ENCODE data around the gene PDE11A.

The PDE11A gene

GRCh38 chr2:177763531-177764265 is 308.9 kb downstream of the PDE11A start:
- FAIRE-seq (no peak), DNase-seq (ENCODE audit: low spot score) (peak; percentile 46)

DNA sequence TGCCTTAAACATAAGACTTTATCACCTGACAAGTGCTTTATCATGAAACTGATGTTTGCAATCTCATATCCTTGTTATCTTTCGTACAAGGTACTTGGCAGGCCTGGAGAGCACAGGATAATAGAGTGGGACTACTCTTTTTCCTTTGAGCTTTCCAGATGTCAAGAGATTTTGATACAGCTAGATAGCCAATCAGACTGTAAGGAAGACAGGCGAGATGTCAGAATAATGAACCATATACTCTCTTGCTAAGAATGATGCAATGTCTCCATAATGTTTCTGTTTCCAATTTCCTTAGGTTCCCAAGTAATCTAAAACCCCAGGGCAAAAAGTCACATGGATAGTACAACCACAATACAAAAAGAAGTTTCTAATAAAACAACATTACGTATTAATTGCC is 313.1 kb downstream of the PDE11A start:
- no peak for FAIRE-seq
- no peak for DNase-seq (ENCODE audit: low spot score)

- FAIRE-seq = no peak
- DNase-seq (ENCODE audit: low spot score) = no peak
Measured at GRCh38 chr2:177758591-177759371, 313.8 kb downstream of the PDE11A start.

DNA sequence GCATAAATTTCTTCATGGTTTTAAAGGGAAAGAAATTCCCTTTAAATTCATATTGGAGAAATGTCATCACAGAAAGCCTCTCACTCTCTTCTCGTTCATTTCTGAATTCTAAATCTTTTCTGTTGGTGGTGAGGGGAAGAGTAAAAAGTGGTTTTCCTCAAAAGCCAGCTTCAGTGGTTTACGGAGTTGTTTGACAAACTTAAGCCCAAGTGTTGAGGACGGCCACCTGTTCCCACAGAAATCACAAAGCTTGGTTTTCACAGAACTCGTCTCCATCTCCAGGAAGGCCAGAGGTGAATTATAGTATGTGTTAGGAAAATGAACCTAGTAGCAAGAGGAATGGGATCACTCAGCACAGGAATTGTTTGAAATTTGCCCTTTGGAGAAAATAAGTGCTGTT is 316.2 kb downstream of the PDE11A start:
- DNase-seq (ENCODE audit: low spot score) (no peak), FAIRE-seq (no peak)

GRCh38 chr2:177754492-177754873 is 318.1 kb downstream of the PDE11A start:
- FAIRE-seq (no peak), DNase-seq (ENCODE audit: low spot score) (no peak)

GRCh38 chr2:177753682-177754491 is 318.7 kb downstream of the PDE11A start:
- FAIRE-seq = no peak
- no peak for DNase-seq (ENCODE audit: low spot score)

GRCh38 chr2:177748360-177748759 is 324.2 kb downstream of the PDE11A start:
- FAIRE-seq (no peak), DNase-seq (ENCODE audit: low spot score) (no peak)

DNA sequence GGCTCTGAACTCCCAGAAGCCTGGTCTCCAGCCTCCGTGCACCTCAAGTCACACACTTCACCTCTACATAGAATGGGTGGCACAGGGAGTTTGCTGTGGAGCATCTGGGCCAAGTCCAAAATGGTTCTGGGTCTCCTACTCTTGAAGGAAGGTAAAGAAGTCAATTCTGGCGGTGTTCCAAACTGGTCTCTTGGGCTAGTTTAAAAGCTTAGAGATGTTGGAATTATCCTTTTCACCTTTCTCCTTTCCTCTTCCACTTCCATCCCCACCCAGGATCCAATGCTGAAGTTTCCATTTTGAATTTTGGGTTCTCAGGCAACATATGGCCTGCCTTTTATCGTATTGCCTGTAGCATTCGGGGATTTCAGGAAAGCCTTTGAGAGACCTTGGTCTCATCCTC is 325.2 kb downstream of the PDE11A start:
- no peak for DNase-seq (ENCODE audit: low spot score)
- FAIRE-seq = no peak

- DNase-seq (ENCODE audit: low spot score) = no peak
Measured at GRCh38 chr2:177746358-177746757, 326.2 kb downstream of the PDE11A start.

DNA sequence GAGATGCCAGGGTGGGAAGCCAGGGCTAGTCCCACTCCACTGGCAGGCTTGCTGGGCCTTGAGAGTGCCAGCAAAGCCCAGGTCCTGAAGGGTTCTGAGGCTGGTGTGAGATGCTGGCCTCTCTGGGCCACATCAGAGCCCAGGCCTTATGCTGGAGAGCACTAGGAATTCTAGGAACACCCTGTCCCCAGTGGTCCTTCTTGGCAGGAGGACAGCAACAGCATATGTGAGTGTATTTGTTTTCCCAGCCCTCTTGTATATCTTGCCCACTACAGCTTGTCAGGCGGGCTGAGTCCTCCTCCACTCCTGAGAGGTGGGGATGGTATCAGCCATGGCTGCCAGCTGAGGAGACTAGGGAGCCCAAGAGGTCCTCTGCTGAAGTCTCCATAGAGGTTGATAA is 327.0 kb downstream of the PDE11A start:
- FAIRE-seq (no peak), DNase-seq (ENCODE audit: low spot score) (no peak)

More at GRCh38 chr2:177746358-177746757, 326.2 kb downstream of the PDE11A start:
- FAIRE-seq = no peak

DNA sequence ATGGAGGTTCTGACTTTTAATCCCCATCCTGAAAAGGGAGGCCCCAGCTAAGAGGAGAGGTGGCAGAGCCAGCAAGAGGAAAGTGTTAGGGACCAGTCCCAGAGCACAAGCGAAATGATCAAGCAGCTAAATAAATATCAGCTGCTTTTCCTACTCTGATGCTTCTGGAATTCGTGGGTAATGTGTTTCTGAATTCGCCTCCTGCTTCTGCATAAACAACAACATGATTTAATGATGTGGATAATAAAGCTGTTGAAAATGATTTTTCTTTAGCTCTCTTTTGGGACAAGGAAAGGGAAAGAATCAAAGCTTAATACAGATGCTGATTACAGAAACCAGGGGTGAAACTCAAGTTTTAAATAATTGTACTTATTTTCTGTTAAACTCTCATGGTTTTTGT is 329.7 kb downstream of the PDE11A start:
- DNase-seq (ENCODE audit: low spot score) (no peak), FAIRE-seq (no peak)

GRCh38 chr2:177741866-177742265 is 330.7 kb downstream of the PDE11A start:
- DNase-seq (ENCODE audit: low spot score) = no peak
- no peak for FAIRE-seq

DNA sequence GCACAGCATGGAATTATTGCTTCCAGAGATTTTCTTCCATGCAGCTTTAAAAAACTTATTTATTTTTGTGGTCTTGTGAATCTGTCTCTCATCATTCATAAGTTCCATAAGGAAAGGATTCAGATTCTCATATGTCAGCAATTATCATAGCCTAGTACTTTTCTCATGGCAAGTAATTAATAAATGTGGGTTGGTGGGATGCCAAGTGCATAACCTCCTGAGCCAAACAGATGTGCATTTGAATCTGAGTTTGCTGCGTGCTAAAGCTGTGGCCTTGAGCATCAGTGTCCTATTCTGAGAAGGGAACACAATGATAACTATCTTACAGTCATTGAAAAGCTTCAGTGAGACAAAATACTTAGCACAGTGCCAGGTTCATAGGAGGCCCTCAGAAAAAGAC is 331.9 kb downstream of the PDE11A start:
- DNase-seq (ENCODE audit: low spot score) (no peak), FAIRE-seq (no peak)

- FAIRE-seq (no peak), DNase-seq (ENCODE audit: low spot score) (no peak)
Measured at GRCh38 chr2:177738461-177739235, 333.9 kb downstream of the PDE11A start.

- DNase-seq (ENCODE audit: low spot score) (no peak), FAIRE-seq (no peak)
Measured at GRCh38 chr2:177735318-177735803, 337.2 kb downstream of the PDE11A start.

DNA sequence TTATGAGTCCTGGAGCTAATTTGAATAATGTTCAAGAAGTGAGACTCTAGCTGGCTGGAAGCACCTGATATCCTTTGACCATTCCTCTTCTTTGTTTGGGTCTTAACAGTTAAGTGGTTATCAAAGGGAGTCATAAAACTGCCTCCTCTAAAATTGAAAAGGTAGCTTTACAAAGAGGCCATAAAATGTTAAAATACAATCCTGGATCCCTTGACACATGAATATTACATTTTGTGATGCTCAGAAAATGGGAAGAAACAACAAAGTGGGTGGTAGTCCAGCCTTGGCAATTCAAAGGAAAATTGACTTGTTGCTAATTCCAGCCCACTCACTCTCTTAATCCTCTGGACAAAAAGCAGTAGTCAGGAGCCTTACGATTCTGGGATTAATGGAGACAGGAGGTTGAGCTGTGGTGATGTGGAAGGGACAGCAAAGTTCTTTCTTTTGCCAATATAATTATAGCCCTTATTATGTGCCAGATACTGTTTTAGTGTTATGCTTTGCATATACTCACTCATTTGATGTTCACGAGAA is 339.2 kb downstream of the PDE11A start:
- DNase-seq (ENCODE audit: low spot score) (no peak), FAIRE-seq (no peak)

DNA sequence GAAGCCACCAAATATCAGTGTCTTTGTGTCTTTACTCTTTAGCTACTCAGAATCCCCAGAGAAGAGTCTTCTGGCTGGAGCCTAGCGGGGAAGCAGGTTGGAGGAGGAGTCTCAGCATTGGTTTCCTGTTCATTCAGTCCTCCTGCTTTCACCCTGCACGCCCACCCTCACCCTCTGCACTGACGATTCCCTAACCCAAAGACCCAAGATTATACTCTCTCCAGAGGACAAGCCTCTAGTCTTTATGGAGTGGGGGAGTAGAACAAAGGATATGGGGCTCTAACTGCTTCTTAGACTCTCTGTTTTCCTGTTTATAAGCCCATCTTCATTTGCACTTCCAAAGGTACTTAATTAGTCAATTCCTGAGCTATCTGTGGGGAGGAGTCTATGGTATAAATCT is 341.2 kb downstream of the PDE11A start:
- DNase-seq (ENCODE audit: low spot score) = no peak
- no peak for FAIRE-seq

DNA sequence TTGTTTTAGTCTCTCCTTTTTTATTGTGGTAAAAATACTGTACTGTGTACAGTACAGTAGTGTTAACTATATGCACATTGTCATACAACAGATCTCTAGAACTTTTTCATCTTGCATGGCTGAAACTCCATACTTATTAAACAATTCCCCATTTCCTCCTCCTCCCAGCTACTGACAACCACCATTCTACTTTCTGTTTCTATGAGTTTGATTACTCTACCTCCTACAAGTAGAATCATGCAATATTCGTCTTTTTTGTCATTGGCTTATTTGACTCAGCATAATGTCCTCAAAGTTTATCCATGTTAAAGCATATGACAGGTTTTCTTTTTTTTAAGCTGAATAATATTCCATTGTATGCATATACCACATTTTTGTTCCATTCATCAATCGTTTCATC is 341.8 kb downstream of the PDE11A start:
- DNase-seq (ENCODE audit: low spot score) (no peak), FAIRE-seq (no peak)

DNA sequence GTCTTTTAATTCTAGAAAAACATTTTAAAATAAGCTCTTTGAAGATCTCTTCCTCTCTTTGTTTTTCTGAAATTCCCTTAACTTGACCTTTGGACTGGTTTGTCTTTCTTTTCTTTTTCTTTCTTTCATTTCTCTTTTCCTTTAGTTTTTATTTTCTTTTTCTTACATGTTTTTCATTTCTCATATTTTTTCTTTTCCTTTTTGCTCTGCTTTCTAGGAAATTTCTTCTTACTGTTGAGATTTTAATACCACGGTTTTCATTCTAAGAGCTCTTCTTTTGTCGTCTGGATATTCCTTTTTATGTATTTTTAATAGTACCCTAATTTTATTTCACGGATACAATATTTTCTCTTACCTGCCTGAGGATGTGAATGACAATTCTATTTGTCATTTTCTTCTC is 342.2 kb downstream of the PDE11A start:
- FAIRE-seq = no peak
- no peak for DNase-seq (ENCODE audit: low spot score)

- no peak for FAIRE-seq
- DNase-seq (ENCODE audit: low spot score) = no peak
Measured at GRCh38 chr2:177728920-177729319, 343.7 kb downstream of the PDE11A start.

- DNase-seq (ENCODE audit: low spot score) = no peak
- FAIRE-seq = no peak
Measured at GRCh38 chr2:177728399-177728765, 344.2 kb downstream of the PDE11A start.

Measured in RCC 7860 (cell line).